CD4-positive, alpha-beta T cell (primary cell): ENCODE measurements around the gene ZNF609. TPM values are rescaled to one million over a fixed set of nuclear protein-coding genes. Genes with fewer than 3 reads are reported as not detected.

ENCODE experiments used
- ATAC-seq: fragments of 200-7000 bp; cut with Tn5 transposase; one replicate; pipeline ENCODE4 v1.10.0; 2022; ENCODE audit warnings: mild to moderate bottlenecking; ENCODE audit not compliant: poor library complexity
- CTCF ChIA-PET: fragments of 350-600 bp; sonication (Branson Sonifier 250); formaldehyde crosslinking; loops from one replicate; lab custom pipeline; 2021; ENCODE audit warnings: antibody characterized with exemption, inconsistent platforms; lab: Charles Lee
- POLR2A ChIA-PET: fragments of 350-600 bp; sonication (Branson Sonifier 250); formaldehyde crosslinking; loops from one replicate; lab custom pipeline; 2021; ENCODE audit warnings: antibody characterized with exemption, inconsistent platforms; lab: Charles Lee
- DNase-seq, 14 experiments: peaks; one replicate each; pipeline ENCODE4 v3.0.0-alpha.2; 2013 to 2020; ENCODE audit warnings: mixed read lengths in 2 of 14
- H3K27ac ChIP-seq, 2 donors: one replicate each; pipeline versions ENCODE4 v1.5.1 to v1.7.0; 2013; ENCODE audit warnings: low read length in 2 of 2, low read depth in 1 of 2, mild to moderate bottlenecking in 1 of 2
- H3K27me3 ChIP-seq, 2 experiments: 1 replicate in 1 of 2; 2 replicates in 1 of 2; pipeline versions ENCODE4 v1.6.1 to v1.7.0; 2013; ENCODE audit warnings: low read length in 2 of 2, control low read depth in 1 of 2, mild to moderate bottlenecking in 1 of 2, moderate library complexity in 1 of 2; ENCODE audit not compliant: insufficient read depth in 2 of 2, control insufficient read depth in 1 of 2
- H3K36me3 ChIP-seq: one replicate; pipeline ENCODE4 v1.6.1; 2013; ENCODE audit warnings: low read length, control low read depth; ENCODE audit not compliant: insufficient read depth
- H3K4me1 ChIP-seq: one replicate; pipeline ENCODE4 v1.6.1; 2013; ENCODE audit warnings: low read length, control low read depth; ENCODE audit not compliant: insufficient read depth
- H3K4me3 ChIP-seq: one replicate; pipeline ENCODE4 v1.5.1; 2013; ENCODE audit warnings: mild to moderate bottlenecking, low read length, moderate library complexity
- H3K9me3 ChIP-seq, 2 experiments: 1 replicate in 1 of 2; 2 replicates in 1 of 2; pipeline versions ENCODE4 v1.6.1 to v1.7.0; 2013; ENCODE audit warnings: low read length in 2 of 2, mild to moderate bottlenecking in 2 of 2, control low read depth in 1 of 2, moderate library complexity in 1 of 2; ENCODE audit not compliant: control insufficient read depth in 1 of 2, insufficient read depth in 1 of 2
- H3K27ac Mint-ChIP-seq: one replicate; pipeline ENCODE4 v1.8.0; 2020; ENCODE audit warnings: mixed read lengths
- H3K27me3 Mint-ChIP-seq: one replicate; pipeline ENCODE4 v1.8.0; 2021; ENCODE audit warnings: mixed read lengths
- H3K36me3 Mint-ChIP-seq: one replicate; pipeline ENCODE4 v1.8.0; 2021; ENCODE audit warnings: low read depth, mixed read lengths
- H3K4me1 Mint-ChIP-seq: one replicate; pipeline ENCODE4 v1.8.0; 2021; ENCODE audit warnings: low read depth, mixed read lengths
- H3K4me3 Mint-ChIP-seq: one replicate; pipeline ENCODE4 v1.8.0; 2020; ENCODE audit warnings: mild to moderate bottlenecking, mixed read lengths
- H3K9me3 Mint-ChIP-seq: one replicate; pipeline ENCODE4 v1.8.0; 2020; ENCODE audit warnings: mixed read lengths
- intact Hi-C, 2 experiments: fragments of 100-400 bp; cut with DNase I in 1 of 2; cut with micrococcal nuclease in 1 of 2; formaldehyde crosslinking; loops; one replicate each; pipeline versions ENCODE4 v1.15.1 to v1.9.0; 2023 to 2025; cut with DNase I, micrococcal nuclease
- total RNA-seq, 174 experiments: library from RNA in 2 of 174; stranded (reverse) in 2 of 174; gene quantifications; one replicate each; pipeline ENCODE4 v1.2.3 and lab custom pipeline; 2021 to 2026
- TF ChIP-seq, protein P1 (sequence below): fragments of 200-600 bp; IDR thresholded peaks from one replicate; pipeline ENCODE4 v1.8.0; 2022; ENCODE audit warnings: antibody characterized with exemption, mild to moderate bottlenecking

The ZNF609 gene
- total RNA-seq, 2 experiments from 2014 or later: 62.4 to 65.3 TPM

DNA sequence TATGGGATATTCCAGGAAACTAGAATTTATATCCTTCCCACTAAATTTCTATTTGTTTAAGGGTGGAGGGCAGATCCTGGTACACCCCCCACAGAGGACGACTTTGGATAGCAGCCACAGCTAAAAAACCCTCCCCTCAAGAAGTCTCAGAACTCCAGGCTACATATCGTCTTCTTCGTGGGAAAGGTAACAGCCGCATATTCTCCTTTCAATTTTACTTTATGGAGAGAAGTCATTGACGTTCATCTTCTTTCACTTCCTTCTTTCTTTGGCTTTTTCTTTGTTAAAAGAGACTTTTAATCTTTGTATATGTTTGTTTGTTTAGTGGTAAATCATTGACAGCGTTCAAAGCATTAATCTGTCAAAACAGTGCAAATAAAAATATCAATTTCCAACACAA is 36.4 kb upstream of the ZNF609 start:
- ChIA-PET CTCF (interaction anchor here (0.5 kb wide), 1 partner anchor 159 kb away, joined by 3 read pairs; no protein-coding TSS in a partner anchor), POLR2A (no interaction called here)
- Histone ChIP-seq H3K4me3 (no peak overlapping the region), H3K27me3 (no peaks in the 10 kb centered on the region), H3K9me3 (no peaks in the 10 kb centered on the region), H3K27ac (no peak overlapping the region), H3K4me1 (peaks cover 21% of the 10 kb centered on the region), H3K36me3 (peaks cover 54% of the 10 kb centered on the region)
- Mint-ChIP-seq H3K4me3 (no peak overlapping the region), H3K27ac (peak overlapping the region; percentile 32), H3K36me3 (peaks cover 65% of the 10 kb centered on the region), H3K27me3 (no peaks in the 10 kb centered on the region), H3K4me1 (peaks cover 25% of the 10 kb centered on the region), H3K9me3 (no peaks in the 10 kb centered on the region)
- ATAC-seq: no peak
- intact Hi-C loops: loop anchor here in 1 of 2 experiments (10.0 kb wide), 1 partner anchor 471 kb away; no protein-coding TSS in a partner anchor
- DNase-seq: no peak
- TF ChIP-seq, protein P1, sequence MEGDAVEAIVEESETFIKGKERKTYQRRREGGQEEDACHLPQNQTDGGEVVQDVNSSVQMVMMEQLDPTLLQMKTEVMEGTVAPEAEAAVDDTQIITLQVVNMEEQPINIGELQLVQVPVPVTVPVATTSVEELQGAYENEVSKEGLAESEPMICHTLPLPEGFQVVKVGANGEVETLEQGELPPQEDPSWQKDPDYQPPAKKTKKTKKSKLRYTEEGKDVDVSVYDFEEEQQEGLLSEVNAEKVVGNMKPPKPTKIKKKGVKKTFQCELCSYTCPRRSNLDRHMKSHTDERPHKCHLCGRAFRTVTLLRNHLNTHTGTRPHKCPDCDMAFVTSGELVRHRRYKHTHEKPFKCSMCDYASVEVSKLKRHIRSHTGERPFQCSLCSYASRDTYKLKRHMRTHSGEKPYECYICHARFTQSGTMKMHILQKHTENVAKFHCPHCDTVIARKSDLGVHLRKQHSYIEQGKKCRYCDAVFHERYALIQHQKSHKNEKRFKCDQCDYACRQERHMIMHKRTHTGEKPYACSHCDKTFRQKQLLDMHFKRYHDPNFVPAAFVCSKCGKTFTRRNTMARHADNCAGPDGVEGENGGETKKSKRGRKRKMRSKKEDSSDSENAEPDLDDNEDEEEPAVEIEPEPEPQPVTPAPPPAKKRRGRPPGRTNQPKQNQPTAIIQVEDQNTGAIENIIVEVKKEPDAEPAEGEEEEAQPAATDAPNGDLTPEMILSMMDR: no peak

DNA sequence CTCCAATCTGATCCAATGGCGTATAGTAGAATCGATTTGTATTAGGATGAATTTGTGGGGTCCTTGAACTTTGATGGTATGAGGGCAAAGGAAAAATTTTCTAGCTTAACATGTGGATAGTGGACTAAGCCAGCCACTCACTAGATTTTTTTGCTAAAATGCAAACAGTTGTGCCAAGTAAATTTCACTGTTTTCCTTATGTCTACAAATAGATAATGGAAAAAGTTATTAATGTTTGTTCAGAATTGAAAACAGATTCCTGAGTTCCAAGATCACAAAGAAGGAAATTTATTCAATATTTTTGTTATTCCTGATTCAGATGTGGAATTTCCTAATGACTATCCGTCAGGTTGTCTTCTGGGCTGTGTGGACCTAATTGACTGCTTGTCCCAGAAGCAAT is 35.2 kb upstream of the ZNF609 start:
- H3K27me3 Mint-ChIP-seq: no peaks in the 10 kb centered on the region
- peaks cover 35% of the 10 kb centered on the region for H3K4me1 Mint-ChIP-seq
- peaks cover 48% of the 10 kb centered on the region for H3K36me3 ChIP-seq
- H3K4me3 ChIP-seq: no peak overlapping the region
- ChIA-PET CTCF (no interaction called here), POLR2A (no interaction called here)
- H3K27ac ChIP-seq: peak overlapping the region in 1 of 2 donors; percentile 11
- no peaks in the 10 kb centered on the region for H3K9me3 ChIP-seq
- no peaks in the 10 kb centered on the region for H3K27me3 ChIP-seq
- H3K4me3 Mint-ChIP-seq: no peak overlapping the region
- intact Hi-C loops: loop anchor here in 1 of 2 experiments (10.0 kb wide), 1 partner anchor 470 kb away; no protein-coding TSS in a partner anchor
- TF ChIP-seq, protein P1: no peak
- peak overlapping the region; percentile 51 for H3K27ac Mint-ChIP-seq
- peaks cover 26% of the 10 kb centered on the region for H3K4me1 ChIP-seq
- no peak for ATAC-seq
- DNase-seq: no peak
- H3K9me3 Mint-ChIP-seq: no peaks in the 10 kb centered on the region
- peaks cover 63% of the 10 kb centered on the region for H3K36me3 Mint-ChIP-seq

DNA sequence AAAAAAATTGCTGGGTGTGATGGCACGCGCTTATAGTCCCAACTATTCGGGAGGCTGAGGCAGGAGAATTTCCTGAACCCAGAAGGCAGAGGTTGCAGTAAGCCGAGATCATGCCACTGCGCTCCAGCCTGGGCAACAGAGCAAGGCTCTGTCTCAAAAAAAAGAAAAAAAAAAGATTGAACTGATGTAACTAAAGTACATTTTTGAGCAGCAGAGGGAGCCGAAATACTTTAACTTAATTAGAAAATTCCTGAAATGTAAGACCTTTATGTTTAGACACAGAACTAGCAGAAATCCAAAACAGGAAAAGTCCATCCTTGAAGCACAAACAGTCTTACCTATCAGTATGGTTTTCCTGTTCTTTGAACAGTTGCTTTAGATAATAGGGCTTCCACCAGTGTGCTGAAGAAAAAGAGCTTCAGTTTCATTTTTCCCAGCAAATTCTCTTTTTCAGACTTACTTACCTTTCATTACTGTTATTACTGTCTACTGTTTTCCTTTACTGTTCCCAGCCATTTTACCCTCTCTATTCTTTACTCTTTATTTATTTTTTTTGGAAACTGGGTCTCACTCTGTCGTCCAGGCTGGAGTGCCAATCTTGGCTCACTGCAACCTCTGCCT is 33.4 kb upstream of the ZNF609 start:
- Mint-ChIP-seq H3K36me3 (peaks cover 61% of the 10 kb centered on the region), H3K4me3 (peak overlapping the region; percentile 48), H3K9me3 (no peaks in the 10 kb centered on the region), H3K27me3 (no peaks in the 10 kb centered on the region), H3K27ac (peak overlapping the region; percentile 86), H3K4me1 (peaks cover 46% of the 10 kb centered on the region)
- DNase-seq: peak in 3 of 14 experiments; percentile 34 to 44 (median 41)
- Histone ChIP-seq H3K4me3 (no peak overlapping the region), H3K9me3 (no peaks in the 10 kb centered on the region), H3K27me3 (no peaks in the 10 kb centered on the region), H3K36me3 (peaks cover 42% of the 10 kb centered on the region), H3K27ac (peak overlapping the region in 1 of 2 donors; percentile 29), H3K4me1 (peaks cover 36% of the 10 kb centered on the region)
- TF ChIP-seq, protein P1: peak; percentile 70
- intact Hi-C loops: loop anchor here in 1 of 2 experiments (1.0 to 10.0 kb wide), 2 partner anchors 301 to 468 kb away; no protein-coding TSS in a partner anchor
- ChIA-PET CTCF (interaction anchor here (0.8 to 2.5 kb wide), 4 partner anchors 53 to 253 kb away, joined by 3 to 19 read pairs (median 4); no protein-coding TSS in a partner anchor), POLR2A (interaction anchor here (0.7 to 2.2 kb wide), 7 partner anchors 21 to 227 kb away, joined by 4 to 11 read pairs (median 7); partner anchors contain the start of gene TRIP4)
- no peak for ATAC-seq
